ENCODE results near the gene HTATIP2. TPM values are rescaled to one million over a fixed set of nuclear protein-coding genes. Genes with fewer than 3 reads are reported as not detected.
"Not testable (repeated sequence)": the region's sequence is repeated elsewhere in the genome, so short reads cannot be mapped to it uniquely, and the experiment has no call there.

HTATIP2 gene
- total RNA-seq, 1 experiment from 2014 or later, result 94.7 TPM

DNA sequence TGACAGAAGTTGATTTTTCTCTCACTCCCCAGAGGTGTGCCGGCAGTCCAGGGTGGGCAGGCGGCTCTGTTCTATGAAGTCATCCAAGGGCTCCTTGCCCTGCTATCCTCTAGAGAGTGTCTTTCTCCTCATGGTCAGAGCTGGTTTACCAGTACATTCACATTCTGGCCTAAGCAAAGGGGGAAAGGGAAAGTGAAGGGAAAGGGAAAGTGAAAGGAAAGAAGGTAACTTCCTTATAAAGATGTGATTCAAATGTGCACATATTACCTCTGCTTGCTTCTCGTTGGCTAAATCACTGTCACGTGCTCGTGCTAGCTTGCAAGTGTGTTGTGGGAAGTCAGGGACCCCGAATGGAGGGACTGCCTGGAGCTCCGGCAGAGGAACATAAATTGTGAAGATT, 2.9 kb upstream of the HTATIP2 start:
- H3K4me1 Mint-ChIP-seq (ENCODE audit: low read depth, unreplicated experiment), result peaks cover 28% of the 10 kb centered on the region
- DNase-seq, result peak; percentile 69
- intact Hi-C loops (cut with micrococcal nuclease; ENCODE audit: unreplicated experiment), result no loop called here
- peak overlapping the region; percentile 71 for H3K4me3 Mint-ChIP-seq (ENCODE audit: low read depth, unreplicated experiment)
- TF ChIP-seq CTCF (IDR thresholded peaks at IDR 0.05; ENCODE audit: unreplicated experiment), result no peak
- H3K36me3 Mint-ChIP-seq (ENCODE audit: insufficient read depth, unreplicated experiment), result peaks cover 33% of the 10 kb centered on the region
- H3K27ac Mint-ChIP-seq (ENCODE audit: unreplicated experiment), result peak overlapping the region; percentile 79
- H3K9me3 Mint-ChIP-seq (ENCODE audit: low read depth, unreplicated experiment), result no peaks in the 10 kb centered on the region
- BruUV-seq (replicated peaks), result no TSS peak
- H3K27me3 Mint-ChIP-seq (ENCODE audit: unreplicated experiment), result no peaks in the 10 kb centered on the region
- CTCF ChIA-PET, result interaction anchor here (0.6 to 1.5 kb wide), 5 partner anchors 37 to 422 kb away, joined by 3 to 5 read pairs (median 5); no protein-coding TSS in a partner anchor

DNA sequence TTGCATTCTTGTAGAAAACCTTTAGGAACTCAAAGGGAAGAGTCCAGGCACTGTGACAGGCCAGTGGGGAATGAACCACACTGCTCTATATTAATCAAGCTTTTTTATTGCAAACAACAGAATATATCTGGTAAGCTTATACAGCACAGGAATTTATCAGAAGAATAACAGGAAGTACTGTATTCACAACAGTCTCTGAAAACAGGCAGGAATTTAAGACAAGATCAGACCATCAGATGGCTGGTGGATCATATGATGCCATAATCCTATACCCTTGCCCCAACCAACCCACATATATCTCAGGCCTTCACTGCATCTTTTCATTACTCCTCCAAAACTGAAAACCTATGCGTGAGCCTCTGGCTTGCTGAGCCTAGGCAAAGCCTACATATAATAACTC, 1.0 kb upstream of the HTATIP2 start:
- H3K27me3 Mint-ChIP-seq (ENCODE audit: unreplicated experiment), result no peaks in the 10 kb centered on the region
- intact Hi-C loops (cut with micrococcal nuclease; ENCODE audit: unreplicated experiment), result no loop called here
- H3K9me3 Mint-ChIP-seq (ENCODE audit: low read depth, unreplicated experiment), result no peaks in the 10 kb centered on the region
- H3K36me3 Mint-ChIP-seq (ENCODE audit: insufficient read depth, unreplicated experiment), result peaks cover 38% of the 10 kb centered on the region
- no peak for TF ChIP-seq CTCF (IDR thresholded peaks at IDR 0.05; ENCODE audit: unreplicated experiment)
- no TSS peak for BruUV-seq (replicated peaks)
- DNase-seq, result no peak
- H3K4me3 Mint-ChIP-seq (ENCODE audit: low read depth, unreplicated experiment), result peak overlapping the region; percentile 81
- no peak overlapping the region for H3K27ac Mint-ChIP-seq (ENCODE audit: unreplicated experiment)
- CTCF ChIA-PET, result no interaction called here
- peaks cover 34% of the 10 kb centered on the region for H3K4me1 Mint-ChIP-seq (ENCODE audit: low read depth, unreplicated experiment)

- TF ChIP-seq CTCF (IDR thresholded peaks at IDR 0.05; ENCODE audit: unreplicated experiment), result no peak
- DNase-seq, result no peak
- Mint-ChIP-seq H3K9me3 (ENCODE audit: low read depth, unreplicated experiment) (no peaks in the 10 kb centered on the region), H3K27me3 (ENCODE audit: unreplicated experiment) (no peaks in the 10 kb centered on the region), H3K4me1 (ENCODE audit: low read depth, unreplicated experiment) (peaks cover 38% of the 10 kb centered on the region), H3K4me3 (ENCODE audit: low read depth, unreplicated experiment) (peak overlapping the region; percentile 81), H3K27ac (ENCODE audit: unreplicated experiment) (peak overlapping the region; percentile 89), H3K36me3 (ENCODE audit: insufficient read depth, unreplicated experiment) (peaks cover 35% of the 10 kb centered on the region)
- intact Hi-C loops (cut with micrococcal nuclease; ENCODE audit: unreplicated experiment), result no loop called here
- BruUV-seq (replicated peaks), result no TSS peak
- CTCF ChIA-PET, result interaction anchor here (1.1 kb wide), 1 partner anchor 9 kb away, joined by 3 read pairs; no protein-coding TSS in a partner anchor
These were observed 390 bp upstream of the HTATIP2 start for GRCh38 chr11:20363149-20363499.

GRCh38 chr11:20364341-20364792, 853 bp downstream of the HTATIP2 start:
- CTCF ChIA-PET, result interaction anchor here (0.7 to 1.2 kb wide), 3 partner anchors 9 to 458 kb away, joined by 3 read pairs; no protein-coding TSS in a partner anchor
- H3K27me3 Mint-ChIP-seq (ENCODE audit: unreplicated experiment), result no peaks in the 10 kb centered on the region
- peak; percentile 26 for DNase-seq
- H3K4me3 Mint-ChIP-seq (ENCODE audit: low read depth, unreplicated experiment), result peak overlapping the region; percentile 81
- no peaks in the 10 kb centered on the region for H3K9me3 Mint-ChIP-seq (ENCODE audit: low read depth, unreplicated experiment)
- TF ChIP-seq CTCF (IDR thresholded peaks at IDR 0.05; ENCODE audit: unreplicated experiment), result no peak
- intact Hi-C loops (cut with micrococcal nuclease; ENCODE audit: unreplicated experiment), result no loop called here
- H3K4me1 Mint-ChIP-seq (ENCODE audit: low read depth, unreplicated experiment), result peaks cover 38% of the 10 kb centered on the region
- H3K36me3 Mint-ChIP-seq (ENCODE audit: insufficient read depth, unreplicated experiment), result peaks cover 35% of the 10 kb centered on the region
- no TSS peak for BruUV-seq (replicated peaks)
- peak overlapping the region; percentile 82 for H3K27ac Mint-ChIP-seq (ENCODE audit: unreplicated experiment)

DNA sequence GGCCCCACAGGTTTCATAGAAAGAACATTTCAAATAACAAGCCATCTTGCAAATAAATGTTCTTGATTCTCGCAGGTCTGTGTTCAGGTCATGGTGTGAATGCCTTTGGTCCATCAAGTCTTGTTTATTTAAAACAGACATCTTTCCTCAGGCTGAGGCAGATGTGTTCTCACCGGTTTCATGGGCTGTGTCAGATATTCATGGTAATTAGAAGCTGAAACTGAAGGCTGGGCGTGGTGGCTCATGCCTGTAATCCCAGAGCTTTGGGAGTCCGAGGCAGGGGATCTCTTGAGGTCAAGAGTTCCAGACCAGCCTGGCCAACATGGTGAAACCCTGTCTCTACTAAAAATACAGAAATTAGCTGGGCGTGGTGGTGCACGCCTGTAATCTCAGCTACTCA, 2.0 kb downstream of the HTATIP2 start:
- CTCF ChIA-PET; DNase-seq; H3K9me3 Mint-ChIP-seq (ENCODE audit: low read depth, unreplicated experiment); BruUV-seq (replicated peaks); H3K27me3 Mint-ChIP-seq (ENCODE audit: unreplicated experiment); intact Hi-C loops (cut with micrococcal nuclease; ENCODE audit: unreplicated experiment): not testable (repeated sequence)
- peaks cover 38% of the 10 kb centered on the region for H3K4me1 Mint-ChIP-seq (ENCODE audit: low read depth, unreplicated experiment)
- H3K36me3 Mint-ChIP-seq (ENCODE audit: insufficient read depth, unreplicated experiment), result peaks cover 34% of the 10 kb centered on the region
- H3K4me3 Mint-ChIP-seq (ENCODE audit: low read depth, unreplicated experiment), result peak overlapping the region; percentile 81
- peak overlapping the region; percentile 23 for H3K27ac Mint-ChIP-seq (ENCODE audit: unreplicated experiment)

Data from Calu3 (cell line).